Lung (tissue), 12 donors: ENCODE data around the gene MAP7D1. TPM values are rescaled to one million over a fixed set of nuclear protein-coding genes. Genes with fewer than 3 reads are reported as not detected.

Experiments used
- ATAC-seq: fragments of 200-7000 bp; cut with Tn5 transposase; one replicate; pipeline ENCODE4 v1.9.1; 2020; ENCODE audit warnings: moderate number of reproducible peaks; ENCODE audit not compliant: insufficient read depth, low FRiP score
- DNase-seq, 3 donors: peaks; one replicate each; pipeline ENCODE4 v3.0.0-alpha.2; 2013 to 2017
- H3K27ac ChIP-seq, 2 donors: one replicate each; pipeline ENCODE4 v1.5.1; 2013; ENCODE audit warnings: mild to moderate bottlenecking in 2 of 2, moderate library complexity in 2 of 2, control low read depth in 1 of 2, inconsistent platforms in 1 of 2, low read depth in 1 of 2, low read length in 1 of 2
- H3K27me3 ChIP-seq, 3 donors: one replicate each; pipeline ENCODE4 v1.5.1; 2013; ENCODE audit warnings: low read length in 2 of 3; ENCODE audit not compliant: control insufficient read depth in 3 of 3, insufficient read depth in 3 of 3
- H3K36me3 ChIP-seq, 4 donors: one replicate each; pipeline ENCODE4 v1.5.1; 2013; ENCODE audit warnings: low read length in 4 of 4, mild to moderate bottlenecking in 1 of 4, moderate library complexity in 1 of 4; ENCODE audit not compliant: control insufficient read depth in 4 of 4, insufficient read depth in 4 of 4
- H3K4me1 ChIP-seq, 5 donors: one replicate each; pipeline ENCODE4 v1.5.1; 2013; ENCODE audit warnings: low read length in 5 of 5, mild to moderate bottlenecking in 2 of 5, moderate library complexity in 1 of 5; ENCODE audit not compliant: control insufficient read depth in 5 of 5, insufficient read depth in 5 of 5
- H3K4me3 ChIP-seq: one replicate; pipeline ENCODE4 v1.5.1; 2013; ENCODE audit warnings: mild to moderate bottlenecking, control low read depth, moderate library complexity
- H3K9ac ChIP-seq, 2 donors: one replicate each; pipeline ENCODE4 v1.5.1; 2013; ENCODE audit warnings: low read length in 2 of 2, control low read depth in 1 of 2; ENCODE audit not compliant: insufficient read depth in 1 of 2
- H3K9me3 ChIP-seq, 4 donors: one replicate each; pipeline ENCODE4 v1.5.1; 2013; ENCODE audit warnings: low read length in 3 of 4, mild to moderate bottlenecking in 1 of 4, moderate library complexity in 1 of 4; ENCODE audit not compliant: control insufficient read depth in 4 of 4, insufficient read depth in 3 of 4
- CTCF ChIP-seq: IDR thresholded peaks from 2 replicates; pipeline ENCODE4 v1.5.1; 2012; ENCODE audit warnings: mild to moderate bottlenecking; ENCODE audit errors: control extremely low read depth, extremely low read depth
- WGBS, 2 donors: extraction: QIAGEN DNeasy Blood & Tissue Kit; methylation state at CpG; one replicate each; pipeline ENCODE4 v1.1.7; 2013; 5-methylcytosine and 5-hydroxymethylcytosine counted together
- polyA plus RNA-seq, 2 donors: library from polyadenylated mRNA; stranded (reverse); fragments of 200-250 nt; gene quantifications; one replicate each; pipeline ENCODE4 v1.2.1, GENCODE V29; 2013
- total RNA-seq, 2 donors: library from RNA; depleted of rRNA in 1 of 2; stranded (reverse); fragments of >200 nt in 1 of 2; gene quantifications; one replicate each; pipeline ENCODE4 v1.2.1, GENCODE V29; 2014 to 2021
- donor health status: control.
- donor health status: control.
- donor health status: Bipolar disorder and iron deficiency.
- donor health status: healthy.
- donor health status: DM: yes; HTN: yes; CAD: no.

Gene MAP7D1
- total and polyA plus RNA-seq, 4 donors = 47.3 to 140 (median 78.5) TPM

- Histone ChIP-seq H3K4me3 (no peak overlapping the region), H3K9me3 (no peaks in the 10 kb centered on the region), H3K9ac (peak overlapping the region; percentile 60 to 81), H3K4me1 (peaks cover 14 to 59% (median 28%) of the 10 kb centered on the region in 5 donors), H3K27ac (peak overlapping the region; percentile 94 to 95), H3K36me3 (peaks cover 0 to 4% (median 0%) of the 10 kb centered on the region in 4 donors), H3K27me3 (no peaks in the 10 kb centered on the region)
- DNase-seq = peak; percentile 33 to 51 (median 51)
- 16 to 17% methylated on average over 14 of the region's 14 CpGs for WGBS, 2 donors
- ATAC-seq = peak; percentile 64
- TF ChIP-seq CTCF = no peak
These were observed 5.9 kb downstream of the MAP7D1 start for GRCh38 chr1:36161641-36162531.

DNA sequence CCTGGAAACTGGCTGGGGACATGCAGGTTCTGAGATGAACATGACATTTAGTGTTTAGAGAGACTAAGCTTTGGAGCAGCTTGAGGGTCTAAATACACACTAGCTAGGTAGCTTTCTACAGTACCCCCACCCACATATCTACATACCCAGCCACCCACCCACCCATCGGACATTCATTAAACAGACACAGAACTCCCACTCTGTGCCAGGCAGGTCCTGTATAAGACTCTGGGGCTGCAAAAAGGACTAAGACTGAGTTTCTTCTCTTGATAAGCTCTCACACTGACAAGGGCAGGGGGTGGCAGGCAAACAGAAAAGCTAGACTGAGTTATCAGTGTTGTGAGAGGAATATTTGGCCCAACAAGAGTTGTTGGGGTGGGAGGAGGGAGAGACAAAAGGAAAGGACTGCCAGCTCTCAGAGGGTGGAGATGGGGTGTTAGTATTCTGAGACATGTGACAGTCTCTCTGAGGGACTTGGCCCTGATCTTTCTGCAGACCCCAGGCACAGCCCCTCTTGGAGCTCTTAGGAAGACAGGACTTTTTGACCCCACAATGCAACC lies 6.8 kb downstream of the MAP7D1 start:
- TF ChIP-seq CTCF = no peak
- no peak overlapping the region for H3K4me3 ChIP-seq
- DNase-seq = peak in 1 of 3 donors; percentile 23
- H3K9me3 ChIP-seq = peaks cover 0 to 2% (median 0%) of the 10 kb centered on the region in 4 donors
- H3K27me3 ChIP-seq = no peaks in the 10 kb centered on the region
- peak overlapping the region in 1 of 2 donors; percentile 48 for H3K9ac ChIP-seq
- ATAC-seq = no peak
- peaks cover 0 to 7% (median 3%) of the 10 kb centered on the region in 4 donors for H3K36me3 ChIP-seq
- H3K27ac ChIP-seq = peak overlapping the region; percentile 94 to 95
- 73 to 76% methylated on average over 1 of the region's 1 CpG for WGBS, 2 donors
- H3K4me1 ChIP-seq = peaks cover 14 to 54% (median 28%) of the 10 kb centered on the region in 5 donors

DNA sequence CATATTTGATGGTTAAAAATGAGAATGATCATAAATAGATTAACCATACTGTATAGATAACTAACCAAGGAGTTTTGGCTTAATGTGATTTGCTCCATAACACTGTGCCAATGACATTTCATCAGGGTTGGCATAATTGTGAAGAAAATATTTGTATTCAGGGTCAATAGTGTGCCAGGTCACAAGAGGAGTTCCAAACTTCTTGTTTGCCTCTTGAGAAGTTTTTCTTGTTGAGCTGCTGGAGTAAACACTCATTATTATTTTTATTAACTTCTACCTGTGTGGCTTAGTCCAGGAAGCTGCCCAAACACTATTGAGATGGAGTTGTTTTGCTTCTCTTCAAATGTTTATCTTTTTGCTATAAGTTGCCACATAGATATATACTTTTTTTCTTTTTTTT lies 7.5 kb downstream of the MAP7D1 start:
- ATAC-seq (no peak), DNase-seq (peak in 1 of 3 donors; percentile 22)
- Histone ChIP-seq H3K27me3 (no peaks in the 10 kb centered on the region), H3K4me3 (no peak overlapping the region), H3K4me1 (peaks cover 14 to 47% (median 28%) of the 10 kb centered on the region in 5 donors), H3K9me3 (peaks cover 0 to 2% (median 0%) of the 10 kb centered on the region in 4 donors), H3K27ac (no peak overlapping the region), H3K9ac (no peak overlapping the region), H3K36me3 (peaks cover 0 to 8% (median 3%) of the 10 kb centered on the region in 4 donors)
- no peak for TF ChIP-seq CTCF
